ENCODE data around the gene PAX8. TPM values are rescaled to one million over a fixed set of nuclear protein-coding genes. Genes with fewer than 3 reads are reported as not detected.
A peak's percentile ranks its signal among the peaks of the same experiment; 100 is the strongest.

PAX8 gene
- total and polyA plus RNA-seq, 2 of the 13 experiments (the other 11 are each of a cell fraction or from before 2014, with no cell fraction given) = 1.5 to 8.8 TPM

- no peak for TF ChIP-seq THAP8 (CRISPR knock-in tag; IDR thresholded peaks at IDR 0.05; ENCODE audit: borderline replicate concordance)
- TF ChIP-seq, protein P1, sequence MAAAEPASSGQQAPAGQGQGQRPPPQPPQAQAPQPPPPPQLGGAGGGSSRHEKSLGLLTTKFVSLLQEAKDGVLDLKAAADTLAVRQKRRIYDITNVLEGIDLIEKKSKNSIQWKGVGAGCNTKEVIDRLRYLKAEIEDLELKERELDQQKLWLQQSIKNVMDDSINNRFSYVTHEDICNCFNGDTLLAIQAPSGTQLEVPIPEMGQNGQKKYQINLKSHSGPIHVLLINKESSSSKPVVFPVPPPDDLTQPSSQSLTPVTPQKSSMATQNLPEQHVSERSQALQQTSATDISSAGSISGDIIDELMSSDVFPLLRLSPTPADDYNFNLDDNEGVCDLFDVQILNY (CRISPR knock-in tag; conservative IDR thresholded peaks at IDR 0.05) = no peak
- peak; percentile 91 for TF ChIP-seq NR2C2 (CRISPR knock-in tag; IDR thresholded peaks at IDR 0.05; ENCODE audit: borderline replicate concordance)
- no peak for TF ChIP-seq ZNF761 (CRISPR knock-in tag; conservative IDR thresholded peaks at IDR 0.05)
- TF ChIP-seq, protein P2, sequence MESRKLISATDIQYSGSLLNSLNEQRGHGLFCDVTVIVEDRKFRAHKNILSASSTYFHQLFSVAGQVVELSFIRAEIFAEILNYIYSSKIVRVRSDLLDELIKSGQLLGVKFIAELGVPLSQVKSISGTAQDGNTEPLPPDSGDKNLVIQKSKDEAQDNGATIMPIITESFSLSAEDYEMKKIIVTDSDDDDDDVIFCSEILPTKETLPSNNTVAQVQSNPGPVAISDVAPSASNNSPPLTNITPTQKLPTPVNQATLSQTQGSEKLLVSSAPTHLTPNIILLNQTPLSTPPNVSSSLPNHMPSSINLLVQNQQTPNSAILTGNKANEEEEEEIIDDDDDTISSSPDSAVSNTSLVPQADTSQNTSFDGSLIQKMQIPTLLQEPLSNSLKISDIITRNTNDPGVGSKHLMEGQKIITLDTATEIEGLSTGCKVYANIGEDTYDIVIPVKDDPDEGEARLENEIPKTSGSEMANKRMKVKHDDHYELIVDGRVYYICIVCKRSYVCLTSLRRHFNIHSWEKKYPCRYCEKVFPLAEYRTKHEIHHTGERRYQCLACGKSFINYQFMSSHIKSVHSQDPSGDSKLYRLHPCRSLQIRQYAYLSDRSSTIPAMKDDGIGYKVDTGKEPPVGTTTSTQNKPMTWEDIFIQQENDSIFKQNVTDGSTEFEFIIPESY (CRISPR knock-in tag; IDR thresholded peaks at IDR 0.05) = no peak
- no peak for TF ChIP-seq CREB1 (IDR thresholded peaks at IDR 0.05)
- TF ChIP-seq CREB1 (CRISPR knock-in tag; IDR thresholded peaks at IDR 0.05) = no peak
- TF ChIP-seq ZNF253 (CRISPR knock-in tag; IDR thresholded peaks at IDR 0.05; ENCODE audit: borderline replicate concordance) = no peak
- TF ChIP-seq ZNF792 (CRISPR knock-in tag; IDR thresholded peaks at IDR 0.05) = no peak; the same call in 1 of the 2 replicates
- no peak; the same call in 1 of the 2 replicates for TF ChIP-seq MTA1 (CRISPR knock-in tag; IDR thresholded peaks at IDR 0.05; ENCODE audit: borderline replicate concordance)
- peak; percentile 27; the same call in 1 of the 2 replicates for TF ChIP-seq KDM6A (CRISPR knock-in tag; IDR thresholded peaks at IDR 0.05; ENCODE audit: low read depth)
- TF ChIP-seq, protein P3, sequence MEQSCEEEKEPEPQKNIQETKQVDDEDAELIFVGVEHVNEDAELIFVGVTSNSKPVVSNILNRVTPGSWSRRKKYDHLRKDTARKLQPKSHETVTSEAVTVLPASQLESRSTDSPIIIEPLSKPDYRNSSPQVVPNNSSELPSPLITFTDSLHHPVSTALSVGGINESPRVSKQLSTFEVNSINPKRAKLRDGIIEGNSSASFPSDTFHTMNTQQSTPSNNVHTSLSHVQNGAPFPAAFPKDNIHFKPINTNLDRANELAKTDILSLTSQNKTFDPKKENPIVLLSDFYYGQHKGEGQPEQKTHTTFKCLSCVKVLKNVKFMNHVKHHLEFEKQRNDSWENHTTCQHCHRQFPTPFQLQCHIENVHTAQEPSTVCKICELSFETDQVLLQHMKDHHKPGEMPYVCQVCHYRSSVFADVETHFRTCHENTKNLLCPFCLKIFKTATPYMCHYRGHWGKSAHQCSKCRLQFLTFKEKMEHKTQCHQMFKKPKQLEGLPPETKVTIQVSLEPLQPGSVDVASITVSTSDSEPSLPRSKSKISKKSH (CRISPR knock-in tag; IDR thresholded peaks at IDR 0.05; ENCODE audit: borderline replicate concordance) = peak; percentile 55; the same call in 1 of the 2 replicates
- no peak for TF ChIP-seq ZNF503 (CRISPR knock-in tag; IDR thresholded peaks at IDR 0.05)
- TF ChIP-seq ZNF850 (CRISPR knock-in tag; conservative IDR thresholded peaks at IDR 0.05) = no peak
- no peak for TF ChIP-seq TAF15 (IDR thresholded peaks at IDR 0.05; ENCODE audit: low read depth, low read length, poor library complexity, severe bottlenecking)
- peak; percentile 94 for TF ChIP-seq ZFY (CRISPR knock-in tag; IDR thresholded peaks at IDR 0.05)
- no peak for TF ChIP-seq ZNF670 (CRISPR knock-in tag; IDR thresholded peaks at IDR 0.05; ENCODE audit: borderline replicate concordance)
- no peak for TF ChIP-seq PLSCR1 (CRISPR knock-in tag; IDR thresholded peaks at IDR 0.05; ENCODE audit: borderline replicate concordance)
- no peak for TF ChIP-seq FOXK2 (IDR thresholded peaks at IDR 0.05)
- TF ChIP-seq ZNF207 (IDR thresholded peaks at IDR 0.05; ENCODE audit: borderline replicate concordance) = no peak
- peak; percentile 67; the same call in 1 of the 2 replicates for TF ChIP-seq SMAD3 (CRISPR knock-in tag; IDR thresholded peaks at IDR 0.05)
- no peak for TF ChIP-seq ZNF564 (CRISPR knock-in tag; IDR thresholded peaks at IDR 0.05)
- TF ChIP-seq ELF4 (CRISPR knock-in tag; IDR thresholded peaks at IDR 0.05; ENCODE audit: borderline replicate concordance) = no peak
These were observed 58.7 kb downstream of the PAX8 start (continued) for GRCh38 chr2:113219889-113220641.
